DND-41 (cell line): ENCODE data around the gene NBAS.

ENCODE experiments used
- ATAC-seq: fragments of 200-7000 bp; cut with Tn5 transposase; 3 replicates; pipeline ENCODE4 v1.9.1; 2021; ENCODE audit warnings: low read depth; ENCODE audit not compliant: insufficient read depth
- DNase-seq: peaks from one replicate; pipeline ENCODE4 v3.0.0-alpha.2; 2020
- H2AFZ ChIP-seq: 2 replicates; pipeline ENCODE4 v1.6.0; 2012; ENCODE audit warnings: low read depth, low read length
- H3K27ac ChIP-seq: 2 replicates; pipeline ENCODE4 v1.5.1; 2012; ENCODE audit warnings: low read length, inconsistent platforms
- H3K27me3 ChIP-seq: fragments of 200-600 bp; sonication (generic); 2 replicates; pipeline ENCODE4 v1.6.0; 2012; ENCODE audit warnings: low read length, mild to moderate bottlenecking, inconsistent platforms; ENCODE audit not compliant: insufficient read depth, poor library complexity
- H3K36me3 ChIP-seq: 2 replicates; pipeline ENCODE4 v1.5.1; 2012; ENCODE audit warnings: low read length, inconsistent platforms; ENCODE audit not compliant: insufficient read depth
- H3K4me1 ChIP-seq: 2 replicates; pipeline ENCODE4 v1.5.1; 2012; ENCODE audit warnings: mild to moderate bottlenecking, low read length; ENCODE audit not compliant: insufficient read depth
- H3K4me2 ChIP-seq: 2 replicates; pipeline ENCODE4 v1.6.0; 2012; ENCODE audit warnings: mild to moderate bottlenecking, moderate library complexity, low read length, inconsistent platforms; ENCODE audit not compliant: insufficient read depth
- H3K4me3 ChIP-seq, 2 experiments: fragments of 200-600 bp in 1 of 2; shearing (Covaris generic) in 1 of 2; 2 replicates each; pipeline ENCODE4 v1.5.1; 2012 to 2016; ENCODE audit warnings: inconsistent platforms in 2 of 2, low read length in 2 of 2, mild to moderate bottlenecking in 2 of 2, low read depth in 1 of 2, moderate library complexity in 1 of 2
- H3K79me2 ChIP-seq: 2 replicates; pipeline ENCODE4 v1.6.0; 2012; ENCODE audit warnings: low read length, inconsistent platforms; ENCODE audit not compliant: insufficient read depth
- H3K9ac ChIP-seq: 2 replicates; pipeline ENCODE4 v1.6.0; 2012; ENCODE audit warnings: low read depth, mild to moderate bottlenecking, inconsistent platforms, low read length, moderate library complexity
- H3K9me3 ChIP-seq: 2 replicates; pipeline ENCODE4 v1.5.1; 2012; ENCODE audit warnings: low read length, moderate library complexity, mild to moderate bottlenecking, inconsistent platforms; ENCODE audit not compliant: insufficient read depth, severe bottlenecking
- H4K20me1 ChIP-seq: 2 replicates; pipeline ENCODE4 v1.6.0; 2012; ENCODE audit warnings: low read length; ENCODE audit not compliant: insufficient read depth
- CTCF ChIP-seq: IDR thresholded peaks from 2 replicates; pipeline ENCODE4 v1.5.1; 2012; ENCODE audit warnings: borderline replicate concordance, low read length, moderate library complexity, mild to moderate bottlenecking; ENCODE audit not compliant: poor library complexity, severe bottlenecking; ENCODE audit errors: extremely low read depth
- EZH2 ChIP-seq: IDR thresholded peaks from 3 replicates; pipeline ENCODE4 v1.6.1; 2012; ENCODE audit warnings: borderline replicate concordance, low read depth, mild to moderate bottlenecking, moderate library complexity, low read length, inconsistent platforms; ENCODE audit not compliant: severe bottlenecking

The NBAS gene

GRCh38 chr2:15602393-15602792 is 41.3 kb upstream of the NBAS start:
- DNase-seq = no peak
- Histone ChIP-seq H3K27me3 (no peaks in the 10 kb centered on the region), H3K4me2 (no peak overlapping the region), H2AFZ (no peak overlapping the region), H3K4me1 (no peaks in the 10 kb centered on the region), H3K9me3 (no peaks in the 10 kb centered on the region), H3K4me3 (no peak overlapping the region), H4K20me1 (no peaks in the 10 kb centered on the region; the same call in 1 of the 2 replicates), H3K9ac (no peak overlapping the region), H3K27ac (no peak overlapping the region), H3K36me3 (peaks cover 97% of the 10 kb centered on the region), H3K79me2 (no peaks in the 10 kb centered on the region)
- ATAC-seq = no peak
- no peak for TF ChIP-seq EZH2
- TF ChIP-seq CTCF = no peak

DNA sequence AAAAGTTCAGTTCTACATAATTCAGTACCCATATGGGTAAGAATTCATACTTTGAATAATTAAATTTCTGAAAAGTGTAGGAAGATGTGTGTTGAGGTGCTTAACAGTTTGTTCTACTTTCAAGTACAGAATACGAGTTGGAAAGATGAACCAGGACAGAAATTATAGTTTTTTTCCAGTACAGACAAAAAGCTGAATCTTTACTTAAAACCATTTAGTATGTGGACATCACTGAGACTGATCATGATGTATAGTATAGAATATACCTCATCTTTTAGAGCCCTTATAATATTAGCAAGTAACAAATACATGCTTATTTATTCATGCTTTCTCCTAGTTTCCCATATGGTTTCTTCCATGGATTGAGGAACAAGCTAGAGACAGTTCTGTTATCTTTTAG is 40.5 kb upstream of the NBAS start:
- no peak overlapping the region for H3K27ac ChIP-seq
- no peak for ATAC-seq
- H2AFZ ChIP-seq = no peak overlapping the region
- no peak overlapping the region for H3K4me3 ChIP-seq
- TF ChIP-seq CTCF (no peak), EZH2 (no peak)
- H4K20me1 ChIP-seq = no peaks in the 10 kb centered on the region; the same call in 1 of the 2 replicates
- no peaks in the 10 kb centered on the region for H3K4me1 ChIP-seq
- no peak for DNase-seq
- peaks cover 97% of the 10 kb centered on the region for H3K36me3 ChIP-seq
- H3K9ac ChIP-seq = no peak overlapping the region
- no peaks in the 10 kb centered on the region for H3K79me2 ChIP-seq
- no peaks in the 10 kb centered on the region for H3K9me3 ChIP-seq
- no peaks in the 10 kb centered on the region for H3K27me3 ChIP-seq
- H3K4me2 ChIP-seq = no peak overlapping the region

DNA sequence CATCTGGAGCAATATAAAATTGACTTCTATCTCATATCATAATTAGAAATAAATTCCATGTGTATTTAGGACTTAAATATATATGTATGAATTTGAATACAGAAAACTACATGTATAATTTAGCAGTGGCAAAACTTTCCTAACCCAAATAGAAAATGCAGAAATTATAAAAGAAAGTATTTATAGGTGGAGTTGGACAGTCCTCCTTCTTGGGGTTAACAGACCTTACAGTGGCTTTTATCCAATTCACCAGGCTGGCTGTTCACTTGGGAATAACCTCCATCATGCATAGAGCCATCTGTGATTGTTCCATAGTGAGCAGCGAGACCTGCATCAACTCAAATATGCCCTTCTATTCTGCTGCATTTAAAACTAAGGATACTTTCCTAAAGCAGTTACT is 38.9 kb upstream of the NBAS start:
- Histone ChIP-seq H3K9me3 (no peaks in the 10 kb centered on the region), H3K4me2 (no peak overlapping the region), H4K20me1 (no peaks in the 10 kb centered on the region; the same call in 1 of the 2 replicates), H3K36me3 (peaks cover 97% of the 10 kb centered on the region), H2AFZ (no peak overlapping the region), H3K4me3 (no peak overlapping the region), H3K27me3 (no peaks in the 10 kb centered on the region), H3K79me2 (peaks cover 11% of the 10 kb centered on the region), H3K9ac (no peak overlapping the region), H3K27ac (no peak overlapping the region), H3K4me1 (peaks cover under 1% of the 10 kb centered on the region; the same call in 1 of the 2 replicates)
- DNase-seq = no peak
- TF ChIP-seq EZH2 = no peak
- TF ChIP-seq CTCF = no peak
- no peak for ATAC-seq

DNA sequence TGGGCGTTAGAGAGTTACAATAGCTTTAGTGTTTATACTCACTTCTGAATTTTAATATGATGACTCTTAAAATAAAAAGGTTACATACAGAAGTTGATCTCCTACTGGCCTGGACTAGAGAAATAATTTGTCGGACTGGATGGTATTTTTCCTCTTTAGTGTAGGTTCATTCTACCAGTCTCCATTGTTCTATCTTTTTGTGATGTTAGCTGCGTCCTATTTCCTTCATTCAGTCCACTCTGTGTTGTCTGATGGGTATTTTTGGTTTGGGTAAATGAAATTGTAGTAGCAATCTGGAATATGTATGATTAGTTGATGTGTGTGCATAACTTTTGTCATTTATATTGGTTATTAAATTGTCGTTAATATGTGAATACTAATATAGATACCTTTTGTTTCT is 35.8 kb upstream of the NBAS start:
- Histone ChIP-seq H4K20me1 (peaks cover 8% of the 10 kb centered on the region; the same call in 1 of the 2 replicates), H3K9me3 (no peaks in the 10 kb centered on the region), H3K4me1 (peaks cover 24% of the 10 kb centered on the region), H3K4me2 (no peak overlapping the region), H2AFZ (no peak overlapping the region), H3K27me3 (no peaks in the 10 kb centered on the region), H3K4me3 (no peak overlapping the region), H3K9ac (no peak overlapping the region), H3K36me3 (peaks cover 72% of the 10 kb centered on the region), H3K27ac (no peak overlapping the region), H3K79me2 (peaks cover 41% of the 10 kb centered on the region)
- ATAC-seq = no peak
- DNase-seq = no peak
- TF ChIP-seq EZH2 (no peak), CTCF (no peak)
